ENCODE results near the gene PPRC1. TPM values are rescaled to one million over a fixed set of nuclear protein-coding genes. Genes with fewer than 3 reads are reported as not detected.

PPRC1 gene
- total and polyA plus RNA-seq, 2 experiments from 2014 or later: 43.2 to 67.5 TPM

DNA sequence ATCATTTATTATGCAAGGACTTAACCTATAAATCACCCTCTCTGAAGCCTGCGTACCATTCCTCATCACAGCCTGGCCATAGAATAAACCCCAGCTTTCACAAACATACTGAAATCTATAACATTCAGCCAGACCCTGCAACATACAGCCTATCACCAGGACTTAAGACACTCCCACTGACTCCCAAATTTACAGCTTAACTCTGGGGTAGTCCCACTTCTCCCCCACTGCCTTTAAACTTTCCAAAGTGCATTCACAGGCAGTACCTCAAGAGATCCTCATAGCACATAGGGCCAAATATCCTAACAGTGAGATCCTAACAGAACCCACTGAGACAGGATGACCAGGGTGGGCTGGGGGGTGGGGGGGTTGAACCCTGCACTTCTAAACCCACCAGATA is 16.2 kb upstream of the PPRC1 start:
- no peak for DNase-seq (ENCODE audit: low spot score)
- Mint-ChIP-seq H3K27me3 (ENCODE audit: insufficient read depth, low read depth, poor library complexity) (peaks cover 28% of the 10 kb centered on the region), H3K36me3 (ENCODE audit: low read depth) (peaks cover 13% of the 10 kb centered on the region), H3K27ac (peak overlapping the region; percentile 13), H3K4me1 (peaks cover 65% of the 10 kb centered on the region), H3K4me3 (peak overlapping the region; percentile 93), H3K9me3 (no peaks in the 10 kb centered on the region; the same call in 1 of the 3 replicates)
- Histone ChIP-seq H2AFZ (no peak overlapping the region), H3K79me2 (replicated peaks; ENCODE audit: insufficient read depth) (peaks cover 76% of the 10 kb centered on the region), H3K4me2 (peak overlapping the region; percentile 80), H3K36me3 (ENCODE audit: insufficient read depth) (no peaks in the 10 kb centered on the region), H3K4me1 (ENCODE audit: insufficient read depth) (peaks cover 55% of the 10 kb centered on the region), H3K9me2 (ENCODE audit: insufficient read depth) (no peaks in the 10 kb centered on the region), H3F3A (replicated peaks; ENCODE audit: low read depth) (peaks cover 13% of the 10 kb centered on the region), H4K20me1 (replicated peaks; ENCODE audit: insufficient read depth) (peaks cover 18% of the 10 kb centered on the region), H3K27me3 (ENCODE audit: insufficient read depth) (no peaks in the 10 kb centered on the region), H3K4me3 (peak overlapping the region; percentile 95), H3K27ac (ENCODE audit: low read depth) (peak overlapping the region; percentile 95)
- ATAC-seq: no peak
- TF ChIP-seq ZNF331 (CRISPR knock-in tag; IDR thresholded peaks at IDR 0.05; ENCODE audit: low read depth) (no peak), STAT1 (IDR thresholded peaks at IDR 0.05; ENCODE audit: unreplicated experiment) (no peak), CTCF (conservative IDR thresholded peaks at IDR 0.05; ENCODE audit: low read depth in 2 of 2) (no peak), ZNF114 (CRISPR knock-in tag; IDR thresholded peaks at IDR 0.05) (no peak), EZH2phosphoT487 (IDR thresholded peaks at IDR 0.05; ENCODE audit: unreplicated experiment) (no peak), JUNB (IDR thresholded peaks at IDR 0.05; ENCODE audit: unreplicated experiment) (no peak)
- TF ChIP-seq, protein P1, sequence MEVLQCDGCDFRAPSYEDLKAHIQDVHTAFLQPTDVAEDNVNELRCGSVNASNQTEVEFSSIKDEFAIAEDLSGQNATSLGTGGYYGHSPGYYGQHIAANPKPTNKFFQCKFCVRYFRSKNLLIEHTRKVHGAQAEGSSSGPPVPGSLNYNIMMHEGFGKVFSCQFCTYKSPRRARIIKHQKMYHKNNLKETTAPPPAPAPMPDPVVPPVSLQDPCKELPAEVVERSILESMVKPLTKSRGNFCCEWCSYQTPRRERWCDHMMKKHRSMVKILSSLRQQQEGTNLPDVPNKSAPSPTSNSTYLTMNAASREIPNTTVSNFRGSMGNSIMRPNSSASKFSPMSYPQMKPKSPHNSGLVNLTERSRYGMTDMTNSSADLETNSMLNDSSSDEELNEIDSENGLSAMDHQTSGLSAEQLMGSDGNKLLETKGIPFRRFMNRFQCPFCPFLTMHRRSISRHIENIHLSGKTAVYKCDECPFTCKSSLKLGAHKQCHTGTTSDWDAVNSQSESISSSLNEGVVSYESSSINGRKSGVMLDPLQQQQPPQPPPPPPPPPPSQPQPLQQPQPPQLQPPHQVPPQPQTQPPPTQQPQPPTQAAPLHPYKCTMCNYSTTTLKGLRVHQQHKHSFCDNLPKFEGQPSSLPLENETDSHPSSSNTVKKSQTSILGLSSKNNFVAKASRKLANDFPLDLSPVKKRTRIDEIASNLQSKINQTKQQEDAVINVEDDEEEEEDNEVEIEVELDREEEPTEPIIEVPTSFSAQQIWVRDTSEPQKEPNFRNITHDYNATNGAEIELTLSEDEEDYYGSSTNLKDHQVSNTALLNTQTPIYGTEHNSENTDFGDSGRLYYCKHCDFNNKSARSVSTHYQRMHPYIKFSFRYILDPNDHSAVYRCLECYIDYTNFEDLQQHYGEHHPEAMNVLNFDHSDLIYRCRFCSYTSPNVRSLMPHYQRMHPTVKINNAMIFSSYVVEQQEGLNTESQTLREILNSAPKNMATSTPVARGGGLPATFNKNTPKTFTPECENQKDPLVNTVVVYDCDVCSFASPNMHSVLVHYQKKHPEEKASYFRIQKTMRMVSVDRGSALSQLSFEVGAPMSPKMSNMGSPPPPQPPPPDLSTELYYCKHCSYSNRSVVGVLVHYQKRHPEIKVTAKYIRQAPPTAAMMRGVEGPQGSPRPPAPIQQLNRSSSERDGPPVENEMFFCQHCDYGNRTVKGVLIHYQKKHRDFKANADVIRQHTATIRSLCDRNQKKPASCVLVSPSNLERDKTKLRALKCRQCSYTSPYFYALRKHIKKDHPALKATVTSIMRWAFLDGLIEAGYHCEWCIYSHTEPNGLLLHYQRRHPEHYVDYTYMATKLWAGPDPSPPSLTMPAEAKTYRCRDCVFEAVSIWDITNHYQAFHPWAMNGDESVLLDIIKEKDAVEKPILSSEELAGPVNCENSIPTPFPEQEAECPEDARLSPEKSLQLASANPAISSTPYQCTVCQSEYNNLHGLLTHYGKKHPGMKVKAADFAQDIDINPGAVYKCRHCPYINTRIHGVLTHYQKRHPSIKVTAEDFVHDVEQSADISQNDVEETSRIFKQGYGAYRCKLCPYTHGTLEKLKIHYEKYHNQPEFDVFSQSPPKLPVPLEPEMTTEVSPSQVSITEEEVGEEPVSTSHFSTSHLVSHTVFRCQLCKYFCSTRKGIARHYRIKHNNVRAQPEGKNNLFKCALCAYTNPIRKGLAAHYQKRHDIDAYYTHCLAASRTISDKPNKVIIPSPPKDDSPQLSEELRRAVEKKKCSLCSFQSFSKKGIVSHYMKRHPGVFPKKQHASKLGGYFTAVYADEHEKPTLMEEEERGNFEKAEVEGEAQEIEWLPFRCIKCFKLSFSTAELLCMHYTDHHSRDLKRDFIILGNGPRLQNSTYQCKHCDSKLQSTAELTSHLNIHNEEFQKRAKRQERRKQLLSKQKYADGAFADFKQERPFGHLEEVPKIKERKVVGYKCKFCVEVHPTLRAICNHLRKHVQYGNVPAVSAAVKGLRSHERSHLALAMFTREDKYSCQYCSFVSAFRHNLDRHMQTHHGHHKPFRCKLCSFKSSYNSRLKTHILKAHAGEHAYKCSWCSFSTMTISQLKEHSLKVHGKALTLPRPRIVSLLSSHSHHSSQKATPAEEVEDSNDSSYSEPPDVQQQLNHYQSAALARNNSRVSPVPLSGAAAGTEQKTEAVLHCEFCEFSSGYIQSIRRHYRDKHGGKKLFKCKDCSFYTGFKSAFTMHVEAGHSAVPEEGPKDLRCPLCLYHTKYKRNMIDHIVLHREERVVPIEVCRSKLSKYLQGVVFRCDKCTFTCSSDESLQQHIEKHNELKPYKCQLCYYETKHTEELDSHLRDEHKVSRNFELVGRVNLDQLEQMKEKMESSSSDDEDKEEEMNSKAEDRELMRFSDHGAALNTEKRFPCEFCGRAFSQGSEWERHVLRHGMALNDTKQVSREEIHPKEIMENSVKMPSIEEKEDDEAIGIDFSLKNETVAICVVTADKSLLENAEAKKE (CRISPR knock-in tag; IDR thresholded peaks at IDR 0.05): no peak
